Hematopoietic multipotent progenitor cell treated with erythropoietin and hydrocortisone succinate and interleukin-3 and kit ligand, for 15 days (in vitro differentiated cells): ENCODE data around the gene SPP2.

Experiments
- DNase-seq: peaks from one replicate; pipeline ENCODE4 v3.0.0-alpha.2; 2015; ENCODE audit warnings: low spot score

SPP2 gene, protein sequence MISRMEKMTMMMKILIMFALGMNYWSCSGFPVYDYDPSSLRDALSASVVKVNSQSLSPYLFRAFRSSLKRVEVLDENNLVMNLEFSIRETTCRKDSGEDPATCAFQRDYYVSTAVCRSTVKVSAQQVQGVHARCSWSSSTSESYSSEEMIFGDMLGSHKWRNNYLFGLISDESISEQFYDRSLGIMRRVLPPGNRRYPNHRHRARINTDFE

DNA sequence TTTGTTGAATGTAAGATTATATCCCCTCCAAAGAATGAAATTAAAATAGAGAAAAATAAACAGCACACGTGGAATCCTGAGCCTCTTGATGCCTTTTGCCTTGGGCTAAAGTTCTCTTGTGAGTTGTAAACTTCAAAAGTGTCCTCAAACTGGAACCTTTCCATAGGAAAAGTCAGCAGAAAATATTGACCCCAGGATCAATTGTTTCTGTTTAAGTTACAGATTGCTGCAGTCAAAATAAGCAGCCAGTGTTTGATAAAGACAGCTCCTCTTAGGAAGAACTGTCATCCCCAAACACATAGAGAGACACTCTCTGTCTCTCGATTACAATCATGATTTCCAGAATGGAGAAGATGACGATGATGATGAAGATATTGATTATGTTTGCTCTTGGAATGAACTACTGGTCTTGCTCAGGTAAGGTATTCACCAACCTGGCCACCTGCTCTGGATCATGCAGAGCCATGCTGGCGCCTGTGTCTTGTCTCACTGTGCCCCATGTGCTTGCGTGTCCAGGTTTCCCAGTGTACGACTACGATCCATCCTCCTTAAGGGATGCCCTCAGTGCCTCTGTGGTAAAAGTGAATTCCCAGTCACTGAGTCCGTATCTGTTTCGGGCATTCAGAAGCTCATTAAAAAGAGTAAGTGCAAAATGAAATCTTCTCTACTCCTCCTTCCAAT lies at the start of gene SPP2:
TSS of gene SPP2 (plus strand) at position 248 of the 681 bp plus-strand sequence. CDS start at position 333, 85 bp downstream.
- DNase-seq: no peak

DNA sequence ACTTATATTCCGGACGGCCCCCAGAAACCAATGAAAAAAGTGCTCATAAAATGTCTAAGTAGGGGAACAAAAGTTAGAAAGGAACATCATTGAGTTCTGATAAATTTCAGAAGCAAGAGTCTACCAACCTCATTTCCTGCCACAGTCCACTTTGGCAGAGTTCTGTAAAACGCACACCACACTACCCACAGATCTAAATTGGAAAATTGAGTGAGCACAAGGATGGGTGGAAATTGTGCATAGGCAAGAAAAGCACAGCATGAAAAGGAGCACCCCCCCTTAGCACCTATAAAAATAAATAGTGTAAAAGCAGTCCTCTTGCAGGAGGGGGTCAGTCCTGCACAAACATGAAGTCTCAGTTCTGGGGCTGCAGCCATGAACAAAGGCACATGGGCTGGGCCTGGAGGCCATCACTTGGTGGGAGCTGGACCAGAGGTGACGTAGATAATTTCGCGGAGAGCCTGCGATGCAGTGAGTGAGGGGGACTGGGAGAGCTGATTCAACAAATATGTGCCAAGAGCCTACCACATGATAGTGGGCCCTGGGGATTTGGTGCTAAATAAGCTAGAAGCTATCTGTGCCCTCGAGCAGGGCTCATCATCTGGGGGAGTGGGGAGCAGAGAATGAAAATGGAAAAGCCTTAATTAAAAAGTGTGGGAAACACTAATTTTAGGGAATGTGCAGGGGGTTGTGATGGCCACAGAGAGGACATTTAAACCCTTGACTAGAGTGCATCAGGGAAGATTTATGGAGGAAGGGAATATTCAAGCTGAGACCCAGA lies 48.9 kb upstream of the SPP2 start:
- DNase-seq: no peak

DNA sequence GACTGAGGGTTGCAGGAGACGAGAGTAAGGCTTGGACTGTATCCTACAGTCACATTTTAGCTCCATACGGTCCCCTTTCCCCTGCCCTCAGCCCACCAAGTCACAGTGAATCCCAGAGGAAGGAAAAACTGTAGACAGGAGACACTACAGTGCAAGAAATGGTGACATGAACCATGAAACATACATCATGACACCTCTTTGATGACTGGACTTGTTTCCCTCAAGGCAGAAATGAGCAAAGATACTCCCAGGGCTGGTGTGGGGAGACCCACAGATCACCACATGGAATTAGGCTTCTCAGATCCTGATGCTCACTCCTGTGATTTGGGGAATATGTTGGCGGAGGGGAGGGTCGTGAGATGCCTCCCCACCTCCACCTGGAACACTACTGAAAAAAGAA lies 48.2 kb upstream of the SPP2 start:
- no peak for DNase-seq

DNA sequence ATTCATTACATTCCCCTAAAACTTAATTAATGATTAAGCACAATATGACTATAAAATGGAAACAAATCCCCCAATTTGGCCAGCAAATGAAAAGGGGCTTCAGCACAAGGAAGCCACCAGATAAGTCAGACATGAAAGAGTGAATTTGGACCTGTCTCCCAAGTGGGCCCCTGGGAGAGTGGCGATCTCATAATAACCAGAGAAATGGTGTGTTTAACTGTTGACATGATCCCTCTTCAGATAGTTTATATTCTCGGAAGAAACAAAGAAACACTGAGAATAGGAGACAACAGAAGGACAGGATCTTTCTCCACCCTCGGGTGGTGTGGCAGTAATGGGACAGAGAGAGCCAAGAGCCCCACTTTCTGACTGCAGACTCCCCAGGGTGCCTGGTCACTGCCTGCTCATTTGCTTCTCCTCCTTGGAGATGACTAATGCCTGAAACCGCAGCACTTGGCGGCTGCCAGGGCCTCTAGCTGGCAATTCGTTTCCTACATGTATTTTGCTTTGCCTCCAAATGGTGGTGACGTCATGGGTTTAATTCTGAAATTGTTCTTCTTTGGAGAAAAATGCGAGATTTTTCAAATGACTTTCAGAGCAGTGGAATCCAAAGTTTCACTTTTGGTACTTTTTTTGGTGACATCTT lies 46.4 kb upstream of the SPP2 start:
- no peak for DNase-seq

DNA sequence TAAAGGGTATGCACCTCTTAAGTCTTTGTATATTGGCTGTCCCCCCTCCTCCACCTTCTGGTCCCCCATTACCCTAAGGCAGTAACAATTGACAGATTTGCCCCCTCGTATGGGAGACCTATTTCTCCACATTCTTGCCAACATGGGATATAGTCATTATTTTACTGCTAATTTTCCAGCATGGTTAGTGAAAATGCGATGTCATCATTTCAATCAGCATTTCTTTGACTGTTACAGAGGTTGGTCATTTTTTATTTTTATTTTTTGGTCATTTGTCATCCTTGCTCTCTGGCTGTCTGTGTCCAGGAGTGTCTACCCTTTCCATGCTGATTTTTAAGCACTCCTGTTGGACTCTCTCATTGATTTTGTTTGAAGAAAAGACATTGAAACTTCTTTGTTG lies 45.4 kb upstream of the SPP2 start:
- no peak for DNase-seq

DNA sequence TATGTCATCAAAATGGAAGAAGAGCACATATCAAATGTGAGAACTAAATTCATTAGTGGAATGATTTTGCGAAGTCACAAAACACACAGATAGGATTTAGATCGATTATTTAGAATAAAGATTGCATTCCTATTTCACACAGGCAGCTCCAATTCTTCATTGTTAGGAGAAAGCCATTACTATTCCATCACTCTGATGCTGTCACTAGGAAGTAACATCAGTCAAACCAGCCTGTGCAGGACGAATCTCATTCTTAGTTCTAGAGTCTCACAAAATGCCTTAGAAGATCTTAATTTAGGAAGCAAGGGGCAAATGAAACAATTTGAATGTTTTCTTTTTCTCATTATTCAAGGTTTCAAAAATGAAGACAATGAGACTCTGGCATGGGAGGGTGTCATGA lies 44.0 kb upstream of the SPP2 start:
- no peak for DNase-seq

DNA sequence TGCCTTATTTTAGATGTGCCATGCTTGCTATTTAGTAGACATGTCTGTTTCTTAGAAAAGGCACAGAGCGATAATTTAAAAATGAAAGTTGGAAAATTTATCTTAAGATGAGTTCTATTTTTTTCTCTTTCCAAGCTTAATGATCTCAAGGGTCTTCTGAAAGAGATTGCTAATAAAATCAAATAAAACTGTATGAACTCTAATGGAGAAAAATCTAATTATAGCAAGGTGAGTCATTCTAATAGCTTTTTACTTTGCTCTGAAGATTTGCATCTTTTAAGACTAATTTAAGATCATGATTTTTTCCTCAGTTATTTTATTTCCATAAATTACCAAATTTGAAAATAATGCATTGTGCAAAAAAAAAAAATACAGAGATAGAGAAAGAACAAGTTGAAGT lies 36.1 kb upstream of the SPP2 start:
- DNase-seq: no peak

DNA sequence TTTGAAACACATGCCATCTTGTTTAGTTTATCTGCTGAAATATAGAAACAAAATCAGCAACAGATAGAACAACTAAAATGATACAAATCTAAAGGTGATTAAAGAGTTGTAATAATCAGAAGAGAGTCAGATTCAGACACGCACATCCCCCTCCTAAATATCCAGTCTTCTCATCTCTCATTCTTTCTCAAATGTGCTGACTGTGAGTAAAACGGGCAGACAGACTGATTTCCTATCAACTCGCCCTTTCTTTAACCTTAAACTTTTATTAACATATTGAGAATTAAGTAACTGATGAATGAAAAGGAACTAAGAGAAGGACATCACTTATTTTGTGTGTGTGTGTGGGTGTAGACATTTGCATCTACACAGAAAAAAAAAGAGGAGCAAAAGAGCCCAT lies 34.6 kb upstream of the SPP2 start:
- DNase-seq: no peak

DNA sequence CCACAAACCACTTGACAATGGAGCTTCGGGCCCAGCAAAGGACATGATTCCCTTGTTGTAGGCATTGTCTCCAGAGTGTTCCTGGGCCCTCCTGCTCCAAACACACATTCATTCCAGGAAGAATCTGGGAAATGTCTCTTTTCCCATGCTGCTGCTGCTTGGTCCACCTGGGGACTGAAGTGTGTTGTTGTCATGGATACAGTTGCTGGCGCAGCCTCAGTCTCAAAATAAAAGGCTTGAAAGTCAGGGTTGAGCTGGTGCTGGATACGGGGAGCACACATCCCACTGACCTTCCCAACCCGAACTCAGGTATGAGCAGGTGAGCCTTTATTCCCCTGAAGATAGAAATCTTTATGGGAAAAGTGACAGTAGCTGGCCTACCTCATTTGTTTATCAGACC lies 30.6 kb upstream of the SPP2 start:
- DNase-seq: no peak

DNA sequence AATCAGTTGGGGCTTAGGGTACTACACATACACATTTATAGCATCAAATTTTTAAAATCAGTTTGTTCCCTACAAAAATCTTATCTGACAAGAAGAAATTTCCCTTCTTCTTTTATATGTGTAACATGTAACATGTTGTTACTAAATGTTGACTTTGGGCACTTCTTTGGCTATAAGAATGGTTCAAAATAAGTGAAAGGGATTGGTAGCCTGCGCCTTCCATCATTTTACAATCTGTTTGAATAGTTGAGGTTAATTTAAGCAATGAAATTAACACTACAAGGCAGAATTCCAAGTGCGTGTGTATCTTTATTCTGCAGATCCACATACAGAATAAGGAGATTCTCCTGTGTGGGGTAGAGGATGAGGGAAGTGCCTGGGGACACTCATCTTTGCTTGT lies 30.2 kb upstream of the SPP2 start:
- DNase-seq: no peak

DNA sequence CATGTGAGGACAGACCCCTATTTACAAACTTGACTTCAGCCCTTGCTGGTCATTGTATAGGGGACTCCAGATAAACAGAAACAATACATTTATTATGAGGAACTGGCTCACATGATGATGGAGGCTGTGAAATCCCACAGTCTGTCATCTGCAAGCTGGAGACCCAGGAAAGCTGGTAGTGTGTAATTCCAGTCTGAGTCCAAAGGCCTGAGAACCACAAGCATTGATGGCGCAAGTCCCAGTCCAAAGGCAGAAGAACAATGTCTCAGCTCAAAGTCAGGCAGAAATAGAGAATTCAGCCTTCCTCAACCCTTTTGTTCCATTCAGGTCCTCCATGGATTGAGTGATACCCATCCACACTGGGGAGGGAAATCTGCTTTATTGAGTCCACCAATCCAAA lies 28.1 kb upstream of the SPP2 start:
- no peak for DNase-seq

DNA sequence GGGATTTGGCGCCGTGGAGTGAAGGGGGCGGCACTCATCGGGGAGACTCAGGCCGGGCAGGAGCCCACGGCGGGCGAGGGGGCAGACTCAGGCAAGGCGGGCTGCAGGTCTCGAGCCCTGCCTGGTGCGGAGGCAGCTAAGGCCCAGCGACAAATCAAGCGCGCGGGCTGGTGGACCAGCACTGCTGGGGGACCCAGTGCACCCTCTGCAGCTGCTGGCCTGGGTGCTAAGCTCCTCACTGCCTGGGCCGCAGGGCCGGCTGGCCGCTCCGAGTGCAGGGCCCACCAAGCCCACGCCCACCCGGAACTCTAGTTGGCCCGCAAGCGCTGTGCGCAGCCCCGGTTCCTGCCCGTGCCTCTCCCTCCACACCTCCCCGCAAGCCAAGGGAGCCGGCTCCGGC lies 26.2 kb upstream of the SPP2 start:
- DNase-seq: no peak

DNA sequence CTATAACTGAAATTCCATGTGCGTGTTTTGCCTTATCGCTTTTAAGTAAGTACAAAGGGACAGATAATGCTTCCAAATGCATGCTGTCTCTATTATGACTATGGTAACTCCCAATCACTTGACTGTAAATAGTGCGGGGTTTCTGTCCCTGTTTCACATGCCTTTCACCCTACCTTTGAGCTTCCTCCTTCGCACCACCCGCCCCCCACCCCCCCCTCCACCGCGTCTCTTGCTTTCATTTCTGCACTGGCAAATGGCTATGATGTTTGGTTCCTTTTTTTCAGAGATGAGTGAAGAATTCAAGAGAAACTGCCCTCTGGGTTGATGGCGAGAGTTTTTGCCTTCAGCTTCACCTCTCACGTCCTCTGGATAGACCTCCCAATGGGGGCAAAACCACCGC lies 25.0 kb upstream of the SPP2 start:
- no peak for DNase-seq

DNA sequence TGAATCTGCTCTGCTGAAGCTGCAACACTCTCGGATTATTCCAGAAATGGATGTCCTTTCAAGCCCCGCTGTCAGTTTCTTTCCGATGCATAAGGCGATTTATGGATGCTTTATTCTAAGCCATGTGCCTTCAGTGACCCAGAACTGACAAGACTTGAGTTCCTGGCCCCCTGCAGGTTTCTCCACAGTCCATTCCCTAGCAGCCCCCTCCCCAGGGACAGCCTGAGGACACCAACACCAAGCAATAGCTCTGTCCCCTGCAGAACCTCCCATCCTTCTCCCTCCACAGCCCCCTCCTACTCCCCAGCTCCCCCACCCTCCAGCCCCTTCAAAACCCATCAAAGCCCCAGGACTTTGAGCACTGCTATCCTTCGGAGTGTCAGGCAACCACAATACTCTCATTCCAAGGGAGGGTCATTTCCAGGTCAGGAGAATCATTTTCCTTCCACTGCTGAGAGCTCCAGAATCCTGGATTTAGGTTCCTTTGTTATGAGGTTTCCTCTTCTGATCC lies 24.6 kb upstream of the SPP2 start:
- DNase-seq: no peak

DNA sequence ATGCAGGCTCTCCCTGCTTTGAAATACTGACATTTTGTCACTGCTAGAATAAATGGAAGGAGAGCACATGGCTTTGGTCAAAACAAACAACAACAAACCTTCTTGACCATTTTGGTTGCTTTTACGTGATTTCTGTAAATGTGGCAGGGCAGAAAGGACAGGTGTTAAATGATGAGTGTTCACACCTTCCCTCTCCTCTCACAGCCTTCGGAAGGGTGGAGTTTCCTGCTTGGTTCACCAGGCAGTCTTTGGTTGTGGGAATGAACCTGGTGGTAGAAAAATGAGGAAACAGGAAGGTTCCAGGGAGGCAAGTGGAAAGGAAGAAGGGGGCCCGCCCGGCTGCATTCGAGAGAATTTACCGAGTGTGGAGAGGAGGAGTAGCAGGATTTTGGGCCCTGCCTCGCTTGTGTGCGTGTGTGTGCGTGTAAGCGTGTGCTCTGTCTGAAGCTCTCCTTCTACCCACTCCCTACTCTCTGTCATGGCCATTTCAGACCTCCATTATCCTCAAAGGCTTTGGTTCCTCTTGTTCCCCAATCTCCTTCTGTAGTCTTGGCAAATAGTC lies 23.7 kb upstream of the SPP2 start:
- no peak for DNase-seq

DNA sequence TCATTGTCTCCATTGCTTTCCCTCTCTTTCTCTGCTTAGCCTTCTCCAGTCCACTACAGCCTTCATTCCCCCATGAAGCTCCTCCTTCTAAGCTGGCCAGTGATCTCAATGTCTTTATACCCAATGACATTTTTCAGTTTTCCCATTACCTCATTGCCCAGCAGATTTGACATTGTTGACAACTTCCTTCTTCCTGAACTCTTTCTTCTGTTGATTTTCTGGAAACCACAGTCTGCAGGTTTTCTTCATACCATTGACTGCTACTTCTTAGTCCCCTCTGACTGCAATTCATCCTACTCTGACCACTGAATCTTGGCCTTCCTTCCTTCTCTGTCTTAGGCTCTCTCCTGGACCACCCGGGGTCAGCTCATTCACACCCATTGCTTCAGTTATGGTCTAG lies 22.9 kb upstream of the SPP2 start:
- no peak for DNase-seq

DNA sequence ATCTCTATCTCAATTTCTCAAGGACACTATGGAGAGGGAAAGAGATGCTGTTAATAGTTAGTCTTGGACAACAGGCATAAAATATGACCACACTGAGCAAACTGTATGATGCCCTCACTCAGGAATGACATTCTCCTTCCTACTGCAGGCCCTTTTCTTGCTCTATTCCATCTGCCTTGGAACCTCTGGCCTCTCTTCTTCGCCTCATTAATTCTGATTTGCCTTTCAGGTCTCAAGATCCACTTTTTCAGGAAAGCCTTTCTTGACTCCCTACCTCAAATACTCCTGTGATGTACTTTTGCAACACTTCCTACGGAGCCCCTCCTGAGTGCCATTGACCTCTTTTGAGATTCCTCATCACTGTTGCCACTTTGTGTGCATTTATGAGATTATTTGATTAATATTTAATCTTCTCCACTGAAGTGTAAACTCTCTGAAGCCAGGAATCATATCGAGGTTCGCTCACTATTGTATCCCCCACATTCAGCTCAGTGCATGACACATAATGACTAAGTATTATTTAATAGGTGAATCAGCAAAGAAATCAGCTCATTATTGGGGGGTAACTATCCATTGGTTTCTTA lies 21.3 kb upstream of the SPP2 start:
- no peak for DNase-seq

DNA sequence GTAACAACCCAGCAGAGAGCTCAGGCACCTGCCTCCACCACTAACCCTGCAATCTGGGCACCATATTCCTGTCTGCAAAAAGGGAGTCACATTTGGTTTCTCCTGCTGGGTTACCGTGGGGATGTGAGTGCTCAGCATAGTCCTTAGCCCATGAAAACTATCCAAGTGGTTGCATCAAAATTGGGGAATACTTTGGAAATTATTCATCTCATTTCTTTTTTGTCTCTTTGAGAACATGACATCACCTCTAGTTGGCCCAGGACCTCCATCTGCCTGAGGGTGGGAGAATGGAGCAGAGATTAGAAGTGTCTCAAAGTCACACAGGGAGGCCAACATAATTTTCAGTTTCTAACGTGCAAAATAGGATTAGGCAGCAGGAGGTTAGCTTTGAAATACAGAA lies 19.3 kb upstream of the SPP2 start:
- DNase-seq: no peak

DNA sequence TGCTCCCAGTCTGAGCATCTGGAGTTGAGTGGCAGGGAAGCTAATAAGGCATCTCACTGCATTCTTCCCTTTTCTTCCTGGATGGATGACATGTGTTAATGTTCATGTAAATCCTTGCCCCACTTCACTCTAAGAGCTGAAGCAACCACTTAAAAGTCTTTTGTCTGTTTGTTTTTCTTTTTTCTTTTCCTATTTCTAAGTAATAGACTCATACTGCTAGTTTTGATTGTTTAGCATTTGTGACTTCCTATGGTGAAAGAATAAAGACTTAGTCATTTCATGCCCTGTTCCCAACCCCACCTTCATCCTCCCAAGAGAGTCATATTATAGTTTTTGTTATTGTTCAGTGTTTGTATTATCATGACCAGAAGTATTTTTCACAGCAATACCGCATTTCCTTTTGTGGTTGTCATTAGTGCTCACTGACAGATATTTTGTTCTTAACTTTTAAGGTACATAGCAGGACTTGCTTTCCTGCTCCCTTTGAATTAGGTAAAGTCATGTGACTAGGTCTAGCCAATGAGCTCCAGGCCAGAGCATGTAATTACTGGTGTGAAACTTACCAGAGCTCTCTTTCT lies 18.1 kb upstream of the SPP2 start:
- no peak for DNase-seq

DNA sequence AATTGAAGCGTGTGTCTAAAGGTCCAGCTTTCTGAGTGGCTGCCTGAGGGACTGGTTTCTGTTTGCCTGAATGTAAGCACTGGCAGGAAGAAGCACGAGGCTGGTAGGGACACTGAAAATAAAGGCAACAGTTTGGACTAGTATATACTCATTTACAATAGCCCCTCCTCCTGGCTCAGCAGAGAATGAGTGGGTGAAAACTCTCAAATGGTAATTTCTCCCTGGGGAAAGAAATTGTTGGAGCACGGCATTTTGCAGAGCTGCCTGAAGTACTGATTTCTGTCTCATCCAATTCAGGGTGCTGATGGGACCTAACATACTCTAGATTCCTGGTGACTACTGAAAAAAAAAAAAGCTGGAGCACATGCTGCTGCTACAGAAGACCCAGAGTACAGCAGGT lies 17.3 kb upstream of the SPP2 start:
- no peak for DNase-seq

DNA sequence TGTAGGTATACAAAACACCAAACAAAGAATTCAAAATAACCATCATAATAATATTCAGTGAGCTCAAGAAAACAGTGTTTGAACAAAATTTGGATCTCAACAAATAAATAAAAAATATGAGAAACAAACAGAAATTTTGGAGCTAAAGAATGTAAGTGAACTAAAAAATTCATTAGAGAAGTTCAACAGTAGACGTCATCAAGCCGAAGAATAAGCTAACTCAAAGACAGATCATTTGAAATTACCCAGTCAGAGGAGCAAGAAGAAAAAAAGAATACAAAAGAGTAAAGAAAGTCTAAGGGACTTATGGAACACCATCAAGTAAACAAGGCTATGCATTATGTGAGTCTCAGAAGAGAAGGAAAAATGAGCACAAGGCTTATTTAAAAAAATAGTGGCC lies 16.6 kb upstream of the SPP2 start:
- DNase-seq: no peak
